Renal cortical epithelial cell (primary cell): ENCODE results near the gene CEP97. TPM values are rescaled to one million over a fixed set of nuclear protein-coding genes. Genes with fewer than 3 reads are reported as not detected.
"Not testable (repeated sequence)": the region's sequence is repeated elsewhere in the genome, so short reads cannot be mapped to it uniquely, and the experiment has no call there.

ENCODE experiments used
- DNase-seq: peaks from one replicate; pipeline ENCODE4 v3.0.0-alpha.2; 2011; ENCODE audit warnings: low read depth
- total RNA-seq: library from RNA; depleted of rRNA; stranded (reverse); fragments of >200 nt; gene quantifications from 2 replicates; pipeline ENCODE4 v1.2.3, GENCODE V29; 2014

CEP97 gene, protein sequence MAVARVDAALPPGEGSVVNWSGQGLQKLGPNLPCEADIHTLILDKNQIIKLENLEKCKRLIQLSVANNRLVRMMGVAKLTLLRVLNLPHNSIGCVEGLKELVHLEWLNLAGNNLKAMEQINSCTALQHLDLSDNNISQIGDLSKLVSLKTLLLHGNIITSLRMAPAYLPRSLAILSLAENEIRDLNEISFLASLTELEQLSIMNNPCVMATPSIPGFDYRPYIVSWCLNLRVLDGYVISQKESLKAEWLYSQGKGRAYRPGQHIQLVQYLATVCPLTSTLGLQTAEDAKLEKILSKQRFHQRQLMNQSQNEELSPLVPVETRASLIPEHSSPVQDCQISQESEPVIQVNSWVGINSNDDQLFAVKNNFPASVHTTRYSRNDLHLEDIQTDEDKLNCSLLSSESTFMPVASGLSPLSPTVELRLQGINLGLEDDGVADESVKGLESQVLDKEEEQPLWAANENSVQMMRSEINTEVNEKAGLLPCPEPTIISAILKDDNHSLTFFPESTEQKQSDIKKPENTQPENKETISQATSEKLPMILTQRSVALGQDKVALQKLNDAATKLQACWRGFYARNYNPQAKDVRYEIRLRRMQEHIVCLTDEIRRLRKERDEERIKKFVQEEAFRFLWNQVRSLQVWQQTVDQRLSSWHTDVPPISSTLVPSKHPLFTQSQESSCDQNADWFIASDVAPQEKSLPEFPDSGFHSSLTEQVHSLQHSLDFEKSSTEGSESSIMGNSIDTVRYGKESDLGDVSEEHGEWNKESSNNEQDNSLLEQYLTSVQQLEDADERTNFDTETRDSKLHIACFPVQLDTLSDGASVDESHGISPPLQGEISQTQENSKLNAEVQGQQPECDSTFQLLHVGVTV
- total RNA-seq = 12.5 and 16.2 TPM in 2 replicates

DNA sequence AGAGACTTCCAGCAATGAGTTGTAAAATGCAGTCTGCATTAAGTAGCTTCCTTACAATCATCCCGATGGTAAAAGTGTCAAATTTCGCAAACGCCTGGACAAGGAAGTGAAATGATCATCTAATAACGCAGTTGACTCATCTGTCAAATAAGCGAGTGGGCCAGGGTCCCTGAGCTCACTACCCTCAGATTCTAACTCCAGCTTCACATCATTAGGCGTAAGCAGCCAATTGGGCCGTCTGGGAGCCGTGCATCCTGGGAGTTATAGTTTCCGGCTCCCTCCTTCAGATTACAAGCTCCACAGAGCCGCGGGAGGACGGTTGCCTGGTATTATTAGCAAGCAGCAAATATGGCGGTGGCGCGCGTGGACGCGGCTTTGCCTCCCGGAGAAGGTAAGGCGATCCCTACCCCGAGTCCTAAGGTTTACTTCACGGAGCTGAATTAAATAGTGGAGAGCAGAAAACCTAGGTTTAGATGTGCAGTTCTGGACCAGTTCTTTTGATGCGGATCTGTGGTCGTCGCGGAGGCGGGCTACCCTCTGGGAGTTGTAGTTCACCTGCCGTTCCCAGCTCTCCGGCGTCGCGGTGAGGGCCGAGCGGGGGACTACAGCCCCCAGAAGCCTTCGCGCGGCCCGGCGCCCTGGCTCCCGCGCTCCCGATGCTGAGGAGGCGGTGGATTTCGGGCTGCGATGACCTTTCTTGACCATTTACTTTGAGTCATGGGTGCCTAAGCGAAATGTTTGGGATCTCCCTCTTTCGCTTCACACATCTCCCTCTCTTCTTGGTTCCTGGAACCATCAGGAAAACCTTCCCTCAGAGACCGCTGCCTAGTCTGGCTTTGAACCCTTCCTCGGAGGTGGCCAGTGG lies at the start of gene CEP97:
TSS of gene CEP97 (plus strand) at position 286 of the 865 bp plus-strand sequence. CDS start at position 349, 63 bp downstream.
- peak; percentile 90 for DNase-seq

DNA sequence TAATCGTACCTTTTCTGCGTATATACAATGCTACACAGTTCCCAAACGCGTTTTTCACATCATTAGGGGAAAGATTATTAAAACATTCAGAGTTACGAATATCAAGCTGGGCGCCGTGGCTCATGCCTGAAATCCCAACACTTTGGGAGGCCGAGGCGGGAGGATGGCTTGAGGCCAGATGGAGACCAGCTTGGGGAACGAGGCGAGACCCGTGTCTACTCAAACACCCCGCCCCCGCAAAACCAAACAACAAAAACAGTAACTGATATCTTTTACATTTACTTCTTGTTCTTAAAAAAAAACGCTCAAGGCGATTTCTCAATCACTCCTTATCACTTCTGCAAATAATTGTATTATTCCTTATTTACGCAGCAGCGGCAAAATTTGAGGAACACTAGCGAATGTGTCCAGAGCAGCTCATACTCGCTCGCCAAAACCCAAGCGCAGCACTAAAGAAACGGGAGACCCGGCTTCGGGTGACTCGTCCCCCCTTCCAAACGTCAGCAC lies 48.7 kb upstream of the CEP97 start:
- no peak for DNase-seq

DNA sequence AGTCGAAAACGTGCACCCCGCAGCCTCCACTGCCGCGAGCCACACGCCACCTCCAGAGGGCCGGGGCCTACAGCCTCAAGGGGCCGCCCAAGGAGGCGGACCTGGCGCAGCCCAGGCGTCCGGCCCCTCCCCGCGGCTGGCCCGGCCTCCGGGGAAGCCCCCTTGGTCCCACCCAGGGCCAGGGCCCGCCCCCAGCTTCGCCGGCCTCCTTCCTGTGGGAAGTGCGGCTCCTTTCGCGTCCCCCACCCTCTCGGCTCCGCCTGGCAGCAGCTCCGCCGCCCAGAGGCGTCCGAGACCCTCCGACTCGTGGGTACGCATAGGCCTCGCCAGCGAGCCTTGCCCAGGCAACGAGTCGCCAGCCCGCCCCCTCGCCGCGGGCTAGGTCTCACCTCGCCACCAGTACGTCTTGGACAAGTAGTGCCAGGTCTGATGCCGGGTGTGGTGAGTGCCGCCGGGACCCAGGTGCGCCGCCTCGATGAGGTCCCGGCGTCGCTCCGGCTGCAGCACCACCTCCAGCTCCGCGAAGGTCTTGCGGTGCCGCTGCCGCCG lies 48.1 kb upstream of the CEP97 start:
- DNase-seq = peak; percentile 82

DNA sequence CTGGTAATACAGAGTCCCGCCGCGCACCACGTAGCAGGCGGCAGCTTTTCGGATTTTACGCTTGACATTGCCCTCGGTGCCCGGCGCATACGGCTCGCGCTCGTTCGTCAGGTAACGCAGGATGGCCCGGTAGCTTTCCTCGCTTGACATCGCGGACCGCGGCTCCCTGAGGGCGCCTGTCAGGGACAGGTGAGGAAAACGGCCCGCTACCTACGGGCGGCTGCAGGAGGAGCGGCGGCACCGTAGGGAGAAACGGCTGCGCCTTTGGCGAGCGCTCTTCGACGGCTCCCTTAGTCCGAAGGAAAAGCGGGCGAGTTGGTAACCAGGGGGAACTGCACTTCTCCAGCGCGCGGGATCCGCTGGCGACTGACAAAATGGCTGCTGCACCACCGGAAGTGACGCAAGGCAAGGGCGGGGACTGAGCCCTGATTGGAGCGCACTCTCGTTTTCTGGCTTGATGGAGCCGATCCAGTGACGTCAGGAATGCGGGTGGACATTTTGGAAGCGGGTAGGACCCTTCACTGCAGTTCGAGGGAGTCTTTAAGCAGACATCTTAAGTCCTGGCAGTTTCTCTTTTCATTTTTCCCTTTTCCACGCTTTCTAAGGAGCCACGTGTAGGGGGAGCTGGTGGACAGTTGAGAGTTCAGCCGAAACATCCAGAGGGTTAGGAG lies 47.5 kb upstream of the CEP97 start, which contains the start of gene ZBTB11:
TSS of gene ZBTB11 (minus strand) at position 368 of the 671 bp plus-strand sequence. CDS start at position 150, 218 bp downstream.
- peak; percentile 99 for DNase-seq

DNA sequence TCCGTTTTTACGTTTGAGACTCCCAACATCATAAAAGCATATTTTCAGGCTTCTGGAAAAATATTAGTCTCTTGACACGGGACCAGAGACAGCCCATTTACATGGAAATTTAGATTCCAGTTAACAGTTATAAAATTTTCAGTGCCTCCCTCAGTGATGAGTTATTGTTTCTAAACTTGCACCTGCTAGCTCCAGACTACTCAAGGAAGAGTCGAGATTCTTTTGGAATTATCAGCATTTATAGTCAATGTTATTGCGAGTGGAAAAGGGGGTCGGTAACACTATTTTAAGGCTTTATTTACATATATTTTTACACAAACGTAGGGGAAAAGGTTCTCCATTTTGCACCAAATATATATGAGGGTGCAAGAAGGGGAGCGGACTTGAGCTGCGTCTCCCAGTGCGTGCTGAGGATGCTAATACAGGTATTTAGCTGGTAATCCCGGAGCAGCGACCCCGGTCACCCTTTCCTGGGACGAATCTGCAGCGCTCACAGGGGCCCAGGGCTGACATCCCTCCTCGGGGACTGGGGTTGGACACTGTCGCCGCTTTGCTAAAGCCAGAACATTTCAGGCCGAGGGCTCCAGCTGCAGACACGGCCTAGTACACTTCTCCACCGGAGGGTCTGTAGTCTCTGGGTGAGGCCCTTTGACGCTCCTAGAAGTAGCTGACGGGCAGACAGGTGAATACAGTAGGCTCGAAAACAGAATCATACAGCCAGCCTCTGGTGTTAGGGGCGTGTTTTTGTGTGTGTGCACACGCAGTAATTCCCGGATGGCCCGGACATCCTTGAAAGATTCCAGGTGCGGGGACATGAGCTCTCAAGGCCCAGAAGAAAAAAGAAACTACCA lies 46.8 kb upstream of the CEP97 start:
- no peak for DNase-seq

DNA sequence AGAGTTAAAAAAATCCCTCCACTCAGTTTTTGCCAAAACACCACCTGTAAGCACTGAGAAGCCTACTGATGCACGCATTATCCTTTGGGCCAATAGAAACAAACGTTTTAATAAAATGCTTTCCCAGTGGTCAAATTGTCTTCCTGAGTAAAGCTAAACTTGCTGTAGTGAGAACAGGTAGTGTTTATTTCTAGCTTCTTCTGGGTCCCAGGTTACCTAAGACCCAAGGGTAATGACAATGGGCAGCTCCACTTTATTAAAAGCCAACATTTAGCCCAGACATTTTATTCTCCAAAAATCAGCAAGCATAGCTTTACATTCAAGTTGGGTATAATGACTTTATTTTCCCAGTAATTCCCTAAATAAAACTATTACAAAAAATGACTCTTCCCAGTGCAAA lies 45.6 kb upstream of the CEP97 start:
- DNase-seq = not testable (repeated sequence)

DNA sequence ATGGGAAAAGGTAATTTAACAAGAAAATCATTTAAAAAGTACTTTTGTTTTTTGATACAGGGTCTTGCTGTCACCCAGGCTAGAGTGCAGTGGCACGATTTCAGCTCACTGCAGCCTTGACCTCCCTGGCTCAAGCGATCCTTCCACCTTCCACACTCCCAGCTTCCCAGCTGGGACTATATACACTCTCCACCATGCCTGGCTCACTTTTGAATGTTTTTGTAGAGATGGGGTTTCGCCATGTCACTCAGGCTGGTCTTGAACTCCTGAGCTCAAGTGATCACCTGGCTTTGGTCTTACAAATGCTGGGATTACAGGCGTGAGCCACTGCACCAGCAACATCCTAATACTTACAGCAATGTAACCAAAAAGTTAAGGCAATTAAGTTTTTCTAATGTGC lies 43.9 kb upstream of the CEP97 start:
- no peak for DNase-seq

DNA sequence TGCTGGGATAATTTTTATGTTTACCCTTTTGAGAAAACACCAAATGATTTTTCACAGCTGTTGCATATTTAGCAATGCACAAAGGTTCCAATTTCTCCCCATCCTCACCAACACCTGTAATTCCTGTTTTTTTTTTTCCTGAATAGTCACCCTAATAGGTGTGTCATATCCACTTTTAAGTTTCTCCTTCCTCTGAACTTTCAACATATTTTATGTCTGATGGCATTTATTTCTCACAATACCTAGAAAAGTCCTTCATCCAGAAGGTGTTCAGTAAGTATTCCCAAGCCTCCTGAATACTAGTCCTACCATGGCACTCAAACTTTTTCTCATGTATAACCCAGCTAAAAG lies 39.4 kb upstream of the CEP97 start:
- DNase-seq = no peak

DNA sequence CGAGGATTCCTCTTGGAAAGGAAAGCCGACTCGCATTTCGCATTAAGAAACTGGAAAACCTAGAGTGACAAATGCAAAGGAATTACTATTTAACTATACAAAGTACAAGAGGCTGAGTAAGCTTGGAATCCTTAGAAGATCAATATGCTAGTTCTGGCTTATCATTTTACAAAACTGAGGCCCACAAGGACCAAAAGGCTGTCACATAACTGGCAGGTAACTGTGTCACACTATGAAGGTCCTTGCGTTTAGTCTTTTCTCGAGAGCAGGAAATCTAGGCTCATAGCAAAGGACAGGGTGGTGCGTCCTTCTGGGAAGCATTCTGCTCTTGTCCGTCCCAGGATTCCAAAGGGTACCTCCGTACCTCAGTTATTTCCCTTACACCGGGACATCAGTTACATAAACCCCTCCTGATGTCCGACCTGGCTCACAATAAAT lies 38.5 kb upstream of the CEP97 start:
- peak; percentile 21 for DNase-seq

DNA sequence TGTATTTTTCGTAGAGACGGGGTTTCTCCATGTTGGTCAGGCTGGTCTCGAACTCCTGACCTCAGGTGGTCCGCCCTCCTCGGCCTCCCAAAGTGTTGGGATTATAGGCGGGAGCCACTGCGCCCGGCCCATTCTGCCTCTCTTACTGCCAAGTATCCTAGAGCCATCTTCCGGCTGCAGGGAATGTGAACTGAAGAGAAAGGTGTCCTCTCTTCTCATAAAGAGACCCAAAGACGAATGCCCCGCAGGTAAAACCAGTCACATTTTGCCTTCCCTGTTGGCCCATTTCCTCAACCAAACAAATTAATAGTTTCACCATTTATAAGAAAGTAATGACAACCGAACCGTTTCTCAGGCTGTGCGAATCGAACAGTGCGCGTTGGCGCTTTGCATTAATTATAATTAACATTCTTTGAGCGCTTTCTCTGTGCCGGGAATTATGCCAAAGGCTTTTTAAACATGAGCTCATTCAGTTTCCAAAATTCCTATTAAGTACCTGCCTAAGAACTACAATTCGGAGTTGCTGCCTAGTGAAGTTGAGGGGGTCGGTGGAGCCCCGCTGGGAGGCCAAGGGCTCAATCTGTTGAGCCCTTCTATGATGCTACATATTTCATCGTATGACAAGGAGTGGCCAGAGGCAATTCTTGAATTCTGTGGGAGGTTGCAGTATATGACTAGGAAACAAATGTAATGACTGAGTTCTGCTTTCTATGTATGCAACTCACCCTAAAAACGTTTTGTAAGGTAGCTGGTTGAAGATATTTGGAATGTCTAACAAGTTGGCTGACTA lies 37.1 kb upstream of the CEP97 start:
- DNase-seq = no peak

DNA sequence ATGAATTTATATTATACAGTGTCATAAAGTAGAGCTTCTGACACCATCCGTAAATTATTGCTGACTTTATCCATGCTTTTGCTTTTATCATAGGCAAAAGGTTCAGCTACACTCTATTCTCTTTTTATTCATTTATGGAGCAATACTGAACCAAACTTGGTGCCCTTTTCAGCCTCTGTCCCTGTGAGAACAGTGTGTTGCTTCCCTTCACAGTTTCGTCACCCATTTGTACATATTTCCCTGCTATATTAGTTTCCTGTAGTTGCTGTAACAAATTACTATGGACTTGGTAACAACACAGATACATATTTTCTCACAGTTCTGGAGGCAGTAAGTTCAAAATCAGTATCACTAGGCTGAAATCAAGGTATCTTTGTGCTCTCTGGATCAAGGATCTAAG lies 35.1 kb upstream of the CEP97 start:
- DNase-seq = no peak

DNA sequence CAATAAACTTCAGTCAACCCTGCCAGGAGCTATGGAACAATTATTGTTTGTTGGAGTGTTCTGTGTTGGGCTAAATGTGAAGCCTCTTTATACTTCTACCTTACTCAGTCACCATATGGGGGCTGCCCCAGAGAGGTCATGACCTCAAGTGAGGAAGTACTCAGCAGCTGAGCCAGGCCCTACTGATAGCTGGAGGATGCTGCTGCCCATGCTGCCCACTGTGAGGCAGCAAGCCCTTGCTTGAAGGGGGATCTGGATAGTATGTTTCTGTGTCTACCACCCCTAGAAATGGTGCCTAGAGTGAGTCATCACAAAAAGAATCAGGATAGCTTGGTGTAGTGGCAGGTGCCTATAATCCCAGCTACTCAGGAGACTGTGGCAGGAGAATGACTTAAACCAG lies 33.4 kb upstream of the CEP97 start:
- no peak for DNase-seq

DNA sequence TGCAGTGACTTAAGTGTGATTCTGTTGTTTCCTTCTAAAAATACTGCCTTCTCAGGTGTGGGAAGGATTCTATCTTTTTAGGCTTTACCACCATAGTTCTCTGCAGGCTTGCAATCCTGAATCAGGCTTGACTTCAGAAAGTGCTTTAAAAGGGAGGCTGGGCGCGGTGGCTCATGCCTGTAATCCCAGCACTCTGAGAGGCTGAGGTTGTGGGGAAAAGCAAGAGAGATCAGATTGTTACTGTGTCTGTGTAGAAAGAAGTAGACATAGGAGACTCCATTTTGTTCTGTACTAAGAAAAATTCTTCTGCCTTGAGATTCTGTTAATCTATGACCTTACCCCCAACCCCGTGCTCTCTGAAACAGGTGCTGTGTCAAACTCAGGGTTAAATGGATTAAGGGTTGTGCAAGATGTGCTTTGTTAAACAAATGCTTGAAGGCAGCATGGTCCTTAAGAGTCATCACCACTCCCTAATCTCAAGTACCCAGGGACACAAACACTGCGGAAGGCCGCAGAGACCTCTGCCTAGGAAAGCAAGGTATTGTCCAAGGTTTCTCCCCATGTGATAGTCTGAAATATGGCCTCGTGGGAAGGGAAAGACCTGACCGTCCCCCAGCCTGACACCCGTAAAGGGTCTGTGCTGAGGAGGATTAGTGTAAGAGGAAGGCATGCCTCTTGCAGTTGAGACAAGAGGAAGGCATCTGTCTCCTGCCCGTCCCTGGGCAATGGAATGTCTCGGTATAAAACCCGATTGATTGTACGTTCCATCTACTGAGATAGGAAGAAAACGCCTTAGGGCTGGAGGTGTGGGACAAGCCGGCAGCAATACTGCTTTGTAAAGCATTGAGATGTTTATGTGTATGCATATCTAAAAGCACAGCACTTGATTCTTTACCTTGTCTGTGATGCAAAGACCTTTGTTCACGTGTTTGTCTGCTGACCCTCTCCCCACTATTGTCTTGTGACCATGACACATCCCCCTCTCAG lies 32.4 kb upstream of the CEP97 start:
- not testable (repeated sequence) for DNase-seq

DNA sequence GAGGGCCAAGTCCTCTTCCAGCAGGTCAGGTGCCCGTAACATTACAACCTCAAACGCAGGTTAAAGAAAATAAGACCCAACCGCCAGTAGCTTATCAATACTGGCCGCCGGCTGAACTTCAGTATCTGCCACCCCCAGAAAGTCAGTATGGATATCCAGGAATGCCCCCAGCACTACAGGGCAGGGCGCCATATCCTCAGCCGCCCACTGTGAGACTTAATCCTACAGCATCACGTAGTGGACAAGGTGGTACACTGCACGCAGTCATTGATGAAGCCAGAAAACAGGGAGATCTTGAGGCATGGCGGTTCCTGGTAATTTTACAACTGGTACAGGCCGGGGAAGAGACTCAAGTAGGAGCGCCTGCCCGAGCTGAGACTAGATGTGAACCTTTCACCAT lies 30.9 kb upstream of the CEP97 start:
- DNase-seq = peak; percentile 44

DNA sequence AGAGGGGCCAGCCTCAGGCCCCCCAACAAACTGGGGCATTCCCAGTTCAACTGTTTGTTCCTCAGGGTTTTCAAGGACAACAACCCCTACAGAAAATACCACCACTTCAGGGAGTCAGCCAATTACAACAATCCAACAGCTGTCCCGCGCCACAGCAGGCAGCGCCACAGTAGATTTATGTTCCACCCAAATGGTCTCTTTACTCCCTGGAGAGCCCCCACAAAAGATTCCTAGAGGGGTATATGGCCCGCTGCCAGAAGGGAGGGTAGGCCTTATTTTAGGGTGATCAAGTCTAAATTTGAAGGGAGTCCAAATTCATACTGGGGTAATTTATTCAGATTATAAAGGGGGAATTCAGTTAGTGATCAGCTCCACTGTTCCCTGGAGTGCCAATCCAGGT lies 29.6 kb upstream of the CEP97 start:
- DNase-seq = not testable (repeated sequence)

DNA sequence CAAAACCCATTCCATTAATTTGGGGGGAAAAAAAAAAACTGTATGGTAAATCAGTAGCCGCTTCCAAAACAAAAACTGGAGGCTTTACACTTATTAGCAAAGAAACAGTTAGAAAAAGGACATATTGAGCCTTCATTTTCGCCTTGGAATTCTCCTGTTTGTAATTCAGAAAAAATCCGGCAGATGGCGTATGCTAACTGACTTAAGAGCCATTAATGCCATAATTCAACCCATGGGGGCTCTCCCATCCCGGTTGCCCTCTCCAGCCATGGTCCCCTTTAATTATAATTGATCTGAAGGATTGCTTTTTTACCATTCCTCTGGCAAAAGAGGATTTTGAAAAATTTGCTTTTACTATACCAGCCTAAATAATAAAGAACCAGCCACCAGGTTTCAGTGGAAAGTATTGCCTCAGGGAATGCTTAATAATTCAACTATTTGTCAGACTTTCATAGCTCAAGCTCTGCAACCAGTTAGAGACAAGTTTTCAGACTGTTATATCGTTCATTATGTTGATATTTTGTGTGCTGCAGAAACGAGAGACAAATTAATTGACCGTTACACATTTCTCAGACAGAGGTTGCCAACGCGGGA lies 28.5 kb upstream of the CEP97 start:
- DNase-seq = peak; percentile 61
